HepG2 (cell line): Measurements from ENCODE around the gene C20orf204. TPM values are rescaled to one million over a fixed set of nuclear protein-coding genes. Genes with fewer than 3 reads are reported as not detected.

Experiments used
- BORCS8-MEF2B ChIP-seq: sonication (generic); formaldehyde crosslinking; IDR thresholded peaks from 2 replicates; pipeline ENCODE4 v1.8.0; 2022; ENCODE audit warnings: mild to moderate bottlenecking, missing genetic modification reagents
- CC2D1A ChIP-seq: sonication (generic); formaldehyde crosslinking; IDR thresholded peaks from 2 replicates; pipeline ENCODE4 v1.8.1; 2023; ENCODE audit warnings: mild to moderate bottlenecking, missing genetic modification reagents
- FOXA1 ChIP-seq, 2 experiments: fragments of 450-650 bp in 1 of 2; sonication (generic) in 1 of 2; formaldehyde crosslinking in 1 of 2; IDR thresholded peaks; 2 replicates each; pipeline versions ENCODE4 v1.4.0 to v1.6.1; 2016 to 2020; ENCODE audit warnings: missing genetic modification reagents in 1 of 2
- FOXM1 ChIP-seq: sonication (generic); formaldehyde crosslinking; IDR thresholded peaks from 2 replicates; pipeline ENCODE4 v1.5.0; 2020; ENCODE audit warnings: missing genetic modification reagents
- HIVEP1 ChIP-seq: sonication (generic); formaldehyde crosslinking; IDR thresholded peaks from 2 replicates; pipeline ENCODE4 v1.4.0; 2020; ENCODE audit warnings: mild to moderate bottlenecking, missing genetic modification reagents
- MEIS2 ChIP-seq: sonication (generic); formaldehyde crosslinking; IDR thresholded peaks from 2 replicates; pipeline ENCODE4 v1.9.0; 2021; ENCODE audit warnings: mild to moderate bottlenecking, missing genetic modification reagents
- MLLT10 ChIP-seq: sonication (generic); formaldehyde crosslinking; IDR thresholded peaks from 2 replicates; pipeline ENCODE4 v1.4.0; 2020; ENCODE audit warnings: missing genetic modification reagents
- RFX5 ChIP-seq: IDR thresholded peaks from 2 replicates; pipeline ENCODE4 v1.6.1; 2011; ENCODE audit warnings: low read depth, low read length, improper control_type of control experiment
- SALL2 ChIP-seq: sonication (generic); formaldehyde crosslinking; IDR thresholded peaks from 2 replicates; pipeline ENCODE4 v1.8.1; 2023; ENCODE audit warnings: mild to moderate bottlenecking, missing genetic modification reagents, inconsistent platforms
- SIN3A ChIP-seq: IDR thresholded peaks from 2 replicates; pipeline ENCODE4 v1.6.1; 2011; ENCODE audit warnings: low read depth, mild to moderate bottlenecking, control low read depth, low read length, borderline replicate concordance
- SNAPC2 ChIP-seq: sonication (generic); formaldehyde crosslinking; IDR thresholded peaks from 2 replicates; pipeline ENCODE4 v1.8.1; 2022; ENCODE audit warnings: mild to moderate bottlenecking, missing genetic modification reagents
- THAP11 ChIP-seq: IDR thresholded peaks from 2 replicates; pipeline ENCODE4 v1.6.1; 2016; ENCODE audit warnings: missing biosample characterization, missing genetic modification reagents
- TP53 ChIP-seq: sonication (generic); formaldehyde crosslinking; conservative IDR thresholded peaks from 2 replicates; pipeline ENCODE4 v1.4.0; 2020; ENCODE audit warnings: missing genetic modification reagents
- ZFP82 ChIP-seq: sonication (generic); formaldehyde crosslinking; IDR thresholded peaks from 2 replicates; pipeline ENCODE4 v1.5.1; 2020; ENCODE audit warnings: mild to moderate bottlenecking, missing genetic modification reagents, borderline replicate concordance
- ZFY ChIP-seq: sonication (generic); formaldehyde crosslinking; IDR thresholded peaks from 2 replicates; pipeline ENCODE4 v1.4.0; 2020; ENCODE audit warnings: missing genetic modification reagents
- ZKSCAN5 ChIP-seq: sonication (generic); formaldehyde crosslinking; IDR thresholded peaks from 2 replicates; pipeline ENCODE4 v1.5.1; 2020; ENCODE audit warnings: mild to moderate bottlenecking, missing genetic modification reagents
- ZNF138 ChIP-seq: sonication (generic); formaldehyde crosslinking; IDR thresholded peaks from 2 replicates; pipeline ENCODE4 v1.5.0; 2020; ENCODE audit warnings: mild to moderate bottlenecking, low read depth, missing genetic modification reagents
- ZNF251 ChIP-seq: sonication (generic); formaldehyde crosslinking; IDR thresholded peaks from 2 replicates; pipeline ENCODE4 v1.9.0; 2021; ENCODE audit warnings: mild to moderate bottlenecking, missing genetic modification reagents
- ZNF619 ChIP-seq: sonication (generic); formaldehyde crosslinking; IDR thresholded peaks from 2 replicates; pipeline ENCODE4 v1.4.0; 2020; ENCODE audit warnings: mild to moderate bottlenecking, missing genetic modification reagents
- ZNF839 ChIP-seq: sonication (generic); formaldehyde crosslinking; IDR thresholded peaks from 2 replicates; pipeline ENCODE4 v1.4.0; 2020; ENCODE audit warnings: missing genetic modification reagents, mild to moderate bottlenecking, borderline replicate concordance
- polyA plus RNA-seq, 8 experiments: library from polyadenylated mRNA; depleted of rRNA in 3 of 8; stranded (reverse) in 7 of 8; unstranded in 1 of 8; fragments of >200 nt; fragmentation: Illumina TruSeq in 4 of 8; extraction: Trizol in 4 of 8; gene quantifications; 2 replicates each; pipeline versions ENCODE4 v1.2.1 to v1.2.3, GENCODE V29; 2011 to 2016; ENCODE audit warnings: low read depth in 4 of 8, missing spikeins in 1 of 8, mixed read lengths in 1 of 8; ENCODE audit not compliant: insufficient read depth in 1 of 8
- total RNA-seq, 5 experiments: library from RNA; depleted of rRNA; stranded (reverse); fragments of >200 nt; fragmentation: Illumina TruSeq; extraction: Trizol; gene quantifications; 2 replicates each; pipeline ENCODE4 v1.2.3, GENCODE V29; 2016; ENCODE audit warnings: low read depth in 1 of 5
- TF ChIP-seq, protein P1 (sequence below): sonication (generic); formaldehyde crosslinking; IDR thresholded peaks from 2 replicates; pipeline ENCODE4 v1.9.0; 2021; ENCODE audit warnings: missing genetic modification reagents, mild to moderate bottlenecking, borderline replicate concordance
- TF ChIP-seq, protein P2 (sequence below): IDR thresholded peaks from 2 replicates; pipeline ENCODE4 v1.6.1; 2016; ENCODE audit warnings: mild to moderate bottlenecking
- TF ChIP-seq, protein P3 (sequence below): sonication (generic); formaldehyde crosslinking; IDR thresholded peaks from 2 replicates; pipeline ENCODE4 v1.8.0; 2022; ENCODE audit warnings: mild to moderate bottlenecking, missing genetic modification reagents, borderline replicate concordance
- TF ChIP-seq, protein P4 (sequence below): IDR thresholded peaks from 2 replicates; pipeline ENCODE4 v1.6.1; 2016; ENCODE audit warnings: missing genetic modification reagents, missing compliant biosample characterization
- TF ChIP-seq, protein P5 (sequence below): IDR thresholded peaks from 2 replicates; pipeline ENCODE4 v1.6.1; 2016; ENCODE audit warnings: low read depth, control low read depth

C20orf204 gene
- total and polyA plus RNA-seq, 2 of the 13 experiments (the other 11 are each of a cell fraction or from before 2014, with no cell fraction given): 22.1 to 80.0 TPM

DNA sequence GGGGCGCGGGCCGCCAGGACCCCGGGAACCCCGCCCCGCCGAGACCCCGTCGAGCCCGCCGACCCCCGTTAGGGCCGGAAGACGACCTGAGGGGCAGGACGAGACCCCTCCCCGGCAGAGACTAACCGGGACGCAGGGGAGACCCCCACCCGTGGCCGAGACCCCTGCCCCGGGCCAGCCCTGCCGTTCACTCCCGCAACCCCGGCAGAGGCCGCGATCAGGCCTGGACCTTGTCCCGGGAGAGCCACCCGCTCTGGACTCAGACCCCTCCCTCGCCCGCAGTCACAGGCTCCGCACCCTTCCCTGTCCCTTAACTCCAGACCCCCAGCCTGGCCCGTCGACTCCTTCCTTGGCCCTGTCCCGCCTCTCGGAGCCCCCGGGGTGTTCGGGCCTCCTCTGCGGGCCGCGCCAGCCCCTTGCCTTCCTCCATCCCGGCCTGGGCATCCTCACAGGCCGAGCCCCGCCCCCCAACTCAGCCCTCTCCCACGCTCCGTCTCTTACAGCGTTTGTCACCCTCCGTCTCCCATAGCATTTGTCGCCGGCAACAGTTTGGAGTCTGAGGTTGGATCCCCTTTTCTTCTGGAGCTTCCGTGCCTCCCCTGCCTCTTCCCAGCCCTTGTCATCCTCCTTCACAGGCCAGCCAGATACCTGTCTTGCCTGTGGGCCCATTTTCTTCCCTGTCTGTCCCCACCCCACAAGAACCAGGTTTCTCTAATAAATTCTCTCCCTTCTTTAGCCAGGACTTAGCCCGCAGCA lies 27.6 kb downstream of the C20orf204 start (continued):
- no peak for TF ChIP-seq FOXA1 (IDR thresholded peaks at IDR 0.05)
- TF ChIP-seq FOXA1 (CRISPR knock-in tag; IDR thresholded peaks at IDR 0.05): peak; percentile 2; the same call in 1 of the 2 replicates
- TF ChIP-seq ZNF251: no peak
- no peak for TF ChIP-seq MLLT10 (CRISPR knock-in tag)
- TF ChIP-seq, protein P1, sequence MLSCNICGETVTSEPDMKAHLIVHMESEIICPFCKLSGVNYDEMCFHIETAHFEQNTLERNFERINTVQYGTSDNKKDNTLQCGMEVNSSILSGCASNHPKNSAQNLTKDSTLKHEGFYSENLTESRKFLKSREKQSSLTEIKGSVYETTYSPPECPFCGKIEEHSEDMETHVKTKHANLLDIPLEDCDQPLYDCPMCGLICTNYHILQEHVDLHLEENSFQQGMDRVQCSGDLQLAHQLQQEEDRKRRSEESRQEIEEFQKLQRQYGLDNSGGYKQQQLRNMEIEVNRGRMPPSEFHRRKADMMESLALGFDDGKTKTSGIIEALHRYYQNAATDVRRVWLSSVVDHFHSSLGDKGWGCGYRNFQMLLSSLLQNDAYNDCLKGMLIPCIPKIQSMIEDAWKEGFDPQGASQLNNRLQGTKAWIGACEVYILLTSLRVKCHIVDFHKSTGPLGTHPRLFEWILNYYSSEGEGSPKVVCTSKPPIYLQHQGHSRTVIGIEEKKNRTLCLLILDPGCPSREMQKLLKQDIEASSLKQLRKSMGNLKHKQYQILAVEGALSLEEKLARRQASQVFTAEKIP (CRISPR knock-in tag): no peak
- TF ChIP-seq SIN3A: peak; percentile 46; the same call in 1 of the 2 replicates
- TF ChIP-seq, protein P2, sequence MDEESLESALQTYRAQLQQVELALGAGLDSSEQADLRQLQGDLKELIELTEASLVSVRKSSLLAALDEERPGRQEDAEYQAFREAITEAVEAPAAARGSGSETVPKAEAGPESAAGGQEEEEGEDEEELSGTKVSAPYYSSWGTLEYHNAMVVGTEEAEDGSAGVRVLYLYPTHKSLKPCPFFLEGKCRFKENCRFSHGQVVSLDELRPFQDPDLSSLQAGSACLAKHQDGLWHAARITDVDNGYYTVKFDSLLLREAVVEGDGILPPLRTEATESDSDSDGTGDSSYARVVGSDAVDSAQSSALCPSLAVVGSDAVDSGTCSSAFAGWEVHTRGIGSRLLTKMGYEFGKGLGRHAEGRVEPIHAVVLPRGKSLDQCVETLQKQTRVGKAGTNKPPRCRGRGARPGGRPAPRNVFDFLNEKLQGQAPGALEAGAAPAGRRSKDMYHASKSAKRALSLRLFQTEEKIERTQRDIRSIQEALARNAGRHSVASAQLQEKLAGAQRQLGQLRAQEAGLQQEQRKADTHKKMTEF: no peak; the same call in 1 of the 2 replicates
- no peak for TF ChIP-seq TP53
- TF ChIP-seq CC2D1A (CRISPR knock-in tag): no peak
- no peak for TF ChIP-seq ZNF839 (CRISPR knock-in tag)
- 0 out of 2 replicates have a peak, but pooled peaks have one; percentile 18 for TF ChIP-seq BORCS8-MEF2B
- TF ChIP-seq MEIS2: no peak
- no peak for TF ChIP-seq FOXM1
- no peak for TF ChIP-seq ZKSCAN5
- TF ChIP-seq ZFP82 (CRISPR knock-in tag): no peak
- TF ChIP-seq, protein P3, sequence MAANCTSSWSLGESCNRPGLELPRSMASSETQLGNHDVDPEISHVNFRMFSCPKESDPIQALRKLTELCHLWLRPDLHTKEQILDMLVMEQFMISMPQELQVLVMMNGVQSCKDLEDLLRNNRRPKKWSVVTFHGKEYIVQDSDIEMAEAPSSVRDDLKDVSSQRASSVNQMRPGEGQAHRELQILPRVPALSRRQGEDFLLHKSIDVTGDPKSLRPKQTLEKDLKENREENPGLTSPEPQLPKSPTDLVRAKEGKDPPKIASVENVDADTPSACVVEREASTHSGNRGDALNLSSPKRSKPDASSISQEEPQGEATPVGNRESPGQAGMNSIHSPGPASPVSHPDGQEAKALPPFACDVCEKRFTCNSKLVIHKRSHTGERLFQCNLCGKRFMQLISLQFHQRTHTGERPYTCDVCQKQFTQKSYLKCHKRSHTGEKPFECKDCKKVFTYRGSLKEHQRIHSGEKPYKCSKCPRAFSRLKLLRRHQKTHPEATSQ: no peak
- TF ChIP-seq, protein P4, sequence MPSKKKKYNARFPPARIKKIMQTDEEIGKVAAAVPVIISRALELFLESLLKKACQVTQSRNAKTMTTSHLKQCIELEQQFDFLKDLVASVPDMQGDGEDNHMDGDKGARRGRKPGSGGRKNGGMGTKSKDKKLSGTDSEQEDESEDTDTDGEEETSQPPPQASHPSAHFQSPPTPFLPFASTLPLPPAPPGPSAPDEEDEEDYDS: peak; percentile 20; the same call in 1 of the 2 replicates
- no peak for TF ChIP-seq ZNF138 (CRISPR knock-in tag)
- TF ChIP-seq THAP11 (CRISPR knock-in tag): peak; percentile 54
- no peak for TF ChIP-seq RFX5
- TF ChIP-seq ZFY (CRISPR knock-in tag): no peak
- peak; percentile 11; the same call in 1 of the 2 replicates for TF ChIP-seq ZNF619
- TF ChIP-seq SALL2 (CRISPR knock-in tag): no peak; the same call in 1 of the 2 replicates
- TF ChIP-seq HIVEP1 (CRISPR knock-in tag): peak; percentile 56; the same call in 1 of the 2 replicates
- no peak for TF ChIP-seq SNAPC2
- TF ChIP-seq, protein P5, sequence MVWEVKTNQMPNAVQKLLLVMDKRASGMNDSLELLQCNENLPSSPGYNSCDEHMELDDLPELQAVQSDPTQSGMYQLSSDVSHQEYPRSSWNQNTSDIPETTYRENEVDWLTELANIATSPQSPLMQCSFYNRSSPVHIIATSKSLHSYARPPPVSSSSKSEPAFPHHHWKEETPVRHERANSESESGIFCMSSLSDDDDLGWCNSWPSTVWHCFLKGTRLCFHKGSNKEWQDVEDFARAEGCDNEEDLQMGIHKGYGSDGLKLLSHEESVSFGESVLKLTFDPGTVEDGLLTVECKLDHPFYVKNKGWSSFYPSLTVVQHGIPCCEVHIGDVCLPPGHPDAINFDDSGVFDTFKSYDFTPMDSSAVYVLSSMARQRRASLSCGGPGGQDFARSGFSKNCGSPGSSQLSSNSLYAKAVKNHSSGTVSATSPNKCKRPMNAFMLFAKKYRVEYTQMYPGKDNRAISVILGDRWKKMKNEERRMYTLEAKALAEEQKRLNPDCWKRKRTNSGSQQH (CRISPR knock-in tag): no peak
